ENCODE results near the gene MRGPRG.

Gene MRGPRG

DNA sequence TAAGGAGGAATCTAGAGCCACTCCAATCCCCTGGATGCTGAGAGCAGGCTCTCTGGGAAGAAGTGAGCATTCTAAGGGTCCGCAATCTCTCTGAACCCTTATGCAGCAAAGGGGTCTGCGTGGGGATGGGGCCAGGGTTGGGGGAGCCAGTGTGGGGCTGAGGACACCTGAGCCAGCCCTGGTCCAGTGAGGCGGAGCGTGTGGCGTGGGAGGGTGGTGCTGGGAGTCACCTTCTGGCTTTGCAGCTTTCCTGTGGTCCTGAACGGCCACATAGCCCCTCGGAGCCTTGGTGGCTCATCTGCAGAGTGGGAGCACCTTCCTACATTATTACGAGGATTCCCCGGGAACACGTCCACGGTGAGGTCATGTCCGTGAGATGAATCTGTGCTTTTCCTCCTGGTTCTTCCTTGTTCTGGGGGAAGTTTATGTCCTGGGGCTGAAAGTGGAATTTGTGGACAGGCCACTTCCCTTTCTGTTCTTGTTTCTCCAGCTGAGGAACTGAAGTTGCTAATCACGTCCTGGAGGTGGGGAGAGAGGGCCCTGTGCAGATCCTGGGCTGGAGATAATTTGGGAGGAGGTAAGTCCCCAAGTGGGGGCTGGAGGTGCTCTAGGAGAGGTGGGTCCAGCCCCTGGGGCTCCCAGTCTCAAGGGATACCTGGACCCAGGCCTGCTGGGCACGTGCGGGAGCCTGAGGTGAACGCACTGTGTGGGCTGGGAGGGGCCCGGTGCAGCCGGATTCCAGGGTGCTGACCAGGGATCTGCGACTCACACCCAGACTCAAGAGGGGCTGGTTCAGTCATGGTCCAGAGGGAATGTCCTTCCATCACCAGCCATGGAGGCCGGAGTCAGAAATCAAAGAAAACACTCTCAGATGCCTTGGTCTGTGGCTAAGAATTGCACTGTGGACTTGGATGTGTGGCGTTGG lies 7.5 kb upstream of the MRGPRG start:
- DNase-seq (ENCODE audit: low read depth), result no peak

DNA sequence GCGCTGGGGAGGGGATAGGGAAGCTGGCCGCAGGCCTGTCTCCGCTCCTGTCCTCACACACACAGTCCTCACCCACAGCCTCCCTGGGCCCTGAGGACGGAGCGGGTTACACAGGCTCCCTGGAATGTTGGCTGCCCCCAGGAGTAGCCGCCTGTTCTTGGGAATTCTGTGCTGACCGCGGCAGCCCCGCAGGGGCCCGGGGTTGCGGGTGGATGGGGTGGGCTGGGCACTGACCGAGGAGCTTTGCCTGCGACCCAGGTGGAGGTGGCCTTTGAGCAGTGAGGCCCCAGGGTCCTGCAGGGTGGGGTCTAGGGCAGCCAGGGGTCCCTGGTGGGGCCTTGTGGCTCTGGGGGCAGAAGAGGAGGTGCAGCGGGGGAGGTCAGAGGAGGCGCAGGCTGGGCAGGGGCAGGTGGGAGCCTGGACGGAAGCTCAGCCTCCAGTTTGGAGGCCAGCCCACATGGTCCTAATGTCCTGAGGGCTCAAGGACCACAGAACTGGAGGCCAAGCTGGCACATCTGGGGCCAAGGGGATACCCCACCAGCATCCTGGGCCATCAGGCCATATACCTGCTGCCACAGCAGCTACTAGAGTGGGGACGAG lies 6.6 kb upstream of the MRGPRG start:
- DNase-seq (ENCODE audit: low read depth), result no peak

DNA sequence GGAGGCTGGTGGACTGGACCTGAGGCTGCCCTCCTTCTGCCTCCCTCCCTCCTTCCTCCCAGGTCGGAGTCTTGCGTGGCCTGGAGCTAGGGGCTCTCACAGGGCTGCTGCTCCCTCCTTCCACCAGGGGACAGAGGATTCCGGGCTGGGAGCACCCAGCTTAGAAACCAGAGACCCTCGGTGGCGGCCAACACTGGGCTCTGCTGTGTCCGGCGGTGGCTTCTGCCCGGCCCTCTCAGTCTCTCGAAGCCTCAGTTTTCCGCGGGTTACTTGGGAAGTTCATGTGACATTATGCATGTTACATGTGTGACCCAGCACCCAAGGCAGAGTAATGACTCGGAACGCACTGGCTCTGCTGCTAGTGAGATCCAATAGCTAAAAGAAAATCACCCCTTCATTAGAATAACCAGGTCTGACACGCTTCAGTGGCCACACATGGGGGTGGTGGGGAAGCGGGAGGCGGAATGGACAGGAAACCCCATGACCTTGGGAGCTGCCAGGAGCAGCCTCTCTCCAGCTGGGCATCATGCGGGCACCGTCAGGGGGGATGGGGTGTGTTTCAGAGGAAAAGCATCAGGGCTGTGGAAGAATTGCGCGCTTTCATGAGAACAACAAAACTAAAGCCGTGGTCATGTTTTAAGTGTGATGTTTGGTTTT lies 5.9 kb upstream of the MRGPRG start:
- no peak for DNase-seq (ENCODE audit: low read depth)

DNA sequence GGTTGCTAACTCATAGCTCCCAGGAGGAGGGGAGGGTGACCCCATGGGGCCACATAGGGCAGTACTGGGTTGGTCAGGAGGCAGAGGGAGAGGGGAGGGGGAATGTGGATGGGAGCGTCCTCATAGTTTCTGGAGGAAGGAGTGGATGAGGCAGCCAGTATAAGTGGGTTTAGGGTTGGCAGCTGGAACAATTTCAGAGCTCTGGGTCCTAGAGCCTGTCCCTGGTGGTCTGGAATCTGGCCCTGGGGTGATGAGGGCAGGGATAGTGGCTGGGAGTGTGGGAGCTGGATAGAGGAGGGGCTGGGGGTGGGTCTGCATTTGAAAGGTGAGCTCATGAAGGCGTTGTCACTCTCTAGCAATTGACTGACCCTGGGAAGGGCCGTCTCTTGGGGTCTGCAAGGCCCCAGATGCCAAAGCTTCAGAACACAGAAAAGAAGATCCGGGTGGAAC lies 5.3 kb upstream of the MRGPRG start:
- DNase-seq (ENCODE audit: low read depth), result no peak

DNA sequence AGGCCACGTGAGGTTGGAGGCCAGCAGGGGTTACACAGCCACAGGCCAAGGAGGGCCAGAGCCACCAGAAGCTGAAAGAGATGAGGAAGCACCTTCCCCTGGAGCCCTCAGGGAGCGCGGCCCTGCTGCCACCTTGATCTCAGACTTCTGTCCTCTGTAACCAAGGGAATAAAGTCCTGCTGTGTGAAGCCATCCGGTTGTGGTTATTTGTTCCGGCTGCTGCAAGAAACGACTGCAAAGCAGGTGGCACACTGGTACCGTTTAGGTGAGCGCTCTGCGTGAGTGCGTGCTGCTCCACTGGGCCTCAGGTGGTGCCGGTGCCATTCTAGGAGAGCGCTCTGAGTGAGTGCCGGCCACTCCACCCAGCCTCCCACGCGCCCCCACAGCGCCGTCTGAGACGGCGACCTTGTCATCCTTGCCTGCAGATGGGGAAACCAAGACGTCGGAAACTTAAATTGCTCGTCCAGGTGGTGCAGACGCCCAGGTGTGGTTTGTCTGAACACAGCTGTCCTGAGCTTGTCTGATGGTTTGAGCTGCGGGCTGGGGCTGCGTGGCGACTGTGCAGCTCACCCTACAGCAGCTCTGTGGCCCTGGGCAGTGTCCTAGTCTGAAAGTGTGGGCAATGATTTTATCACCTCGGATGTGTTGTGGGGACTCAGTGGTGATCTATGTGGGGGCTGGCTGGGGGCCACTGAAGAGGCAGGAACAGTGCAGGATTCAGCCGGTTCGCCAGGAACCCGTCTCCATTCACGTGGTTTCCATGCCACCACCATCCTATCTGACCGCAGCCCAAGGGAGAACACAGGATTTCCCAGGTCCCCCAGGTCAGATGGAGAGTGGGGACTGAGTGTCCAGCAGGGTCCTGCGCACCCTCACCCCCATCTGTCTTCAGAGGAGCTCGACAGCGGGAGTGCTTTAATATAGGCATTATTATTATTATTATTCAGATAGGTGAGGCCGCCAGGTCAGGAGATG lies 4.6 kb upstream of the MRGPRG start:
- no peak for DNase-seq (ENCODE audit: low read depth)

DNA sequence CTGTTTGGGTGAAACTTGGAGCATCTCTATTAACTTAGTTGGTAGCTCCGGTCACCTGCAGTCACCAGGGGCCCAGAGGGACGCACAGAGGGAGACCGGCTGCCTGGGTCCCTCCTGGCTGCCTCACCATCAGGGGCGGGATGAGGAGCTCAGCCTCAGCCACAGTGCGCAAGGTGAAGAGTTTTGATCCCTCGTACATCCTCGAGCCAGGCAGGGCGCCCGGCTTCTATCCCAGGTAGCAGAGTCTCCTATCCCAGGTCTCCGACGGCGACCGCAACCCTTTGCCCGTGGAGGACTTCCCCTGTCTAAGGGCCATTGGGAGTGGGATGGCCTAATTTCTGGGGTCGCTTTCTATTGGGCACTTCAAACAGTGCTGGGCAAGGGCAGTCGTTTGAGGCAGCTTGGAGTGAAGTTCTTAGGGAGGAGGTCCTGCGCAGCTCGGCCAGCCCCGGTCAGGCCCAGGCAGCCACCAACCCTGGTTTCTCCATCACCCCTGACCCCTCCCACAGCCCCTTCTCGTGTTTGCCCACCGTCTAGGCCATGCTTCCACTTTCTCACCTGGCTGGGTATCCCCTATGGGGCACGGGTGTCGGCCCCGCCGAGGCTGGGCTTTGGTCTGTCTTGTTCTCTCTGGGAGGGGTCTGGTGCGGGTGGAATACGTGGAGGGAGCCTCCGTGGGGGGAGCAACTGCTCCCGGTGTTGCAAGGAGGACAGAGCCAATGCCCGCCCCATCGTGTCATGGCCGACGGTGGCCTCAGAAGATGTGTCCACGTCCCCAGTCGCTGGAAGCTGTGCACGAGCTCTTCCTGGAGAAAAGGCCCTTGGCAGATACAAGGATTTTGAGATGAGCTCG lies 3.6 kb upstream of the MRGPRG start:
- DNase-seq (ENCODE audit: low read depth), result no peak

DNA sequence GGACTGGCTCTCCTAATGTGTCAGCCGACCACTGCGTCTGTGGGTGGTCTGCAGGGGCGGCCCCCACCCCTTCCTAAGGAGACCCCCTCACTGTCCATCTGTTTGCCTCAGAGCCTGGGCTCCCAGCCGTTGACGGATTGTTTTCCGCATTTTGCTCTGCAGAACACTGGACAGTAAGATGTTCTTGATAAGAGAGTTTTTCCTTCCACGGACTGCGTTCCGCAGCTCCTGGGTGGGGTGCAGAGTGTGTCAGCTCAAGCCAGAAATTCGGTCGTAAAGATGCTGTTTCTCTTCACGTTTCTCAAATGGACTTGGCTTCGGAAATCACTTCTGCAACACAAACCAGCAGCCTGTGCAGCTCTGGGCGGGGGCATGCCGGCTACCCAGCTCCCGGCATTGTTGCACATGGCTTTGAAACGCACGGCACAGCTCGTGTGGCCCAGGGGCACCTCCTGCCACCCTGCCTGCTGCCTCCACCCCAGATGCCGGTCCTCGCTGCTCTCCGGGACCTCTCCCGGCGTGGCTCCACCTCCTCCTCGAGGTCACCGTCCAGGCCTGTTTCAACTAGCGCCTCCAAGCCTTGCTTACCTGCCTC lies 2.9 kb upstream of the MRGPRG start:
- DNase-seq (ENCODE audit: low read depth), result no peak

DNA sequence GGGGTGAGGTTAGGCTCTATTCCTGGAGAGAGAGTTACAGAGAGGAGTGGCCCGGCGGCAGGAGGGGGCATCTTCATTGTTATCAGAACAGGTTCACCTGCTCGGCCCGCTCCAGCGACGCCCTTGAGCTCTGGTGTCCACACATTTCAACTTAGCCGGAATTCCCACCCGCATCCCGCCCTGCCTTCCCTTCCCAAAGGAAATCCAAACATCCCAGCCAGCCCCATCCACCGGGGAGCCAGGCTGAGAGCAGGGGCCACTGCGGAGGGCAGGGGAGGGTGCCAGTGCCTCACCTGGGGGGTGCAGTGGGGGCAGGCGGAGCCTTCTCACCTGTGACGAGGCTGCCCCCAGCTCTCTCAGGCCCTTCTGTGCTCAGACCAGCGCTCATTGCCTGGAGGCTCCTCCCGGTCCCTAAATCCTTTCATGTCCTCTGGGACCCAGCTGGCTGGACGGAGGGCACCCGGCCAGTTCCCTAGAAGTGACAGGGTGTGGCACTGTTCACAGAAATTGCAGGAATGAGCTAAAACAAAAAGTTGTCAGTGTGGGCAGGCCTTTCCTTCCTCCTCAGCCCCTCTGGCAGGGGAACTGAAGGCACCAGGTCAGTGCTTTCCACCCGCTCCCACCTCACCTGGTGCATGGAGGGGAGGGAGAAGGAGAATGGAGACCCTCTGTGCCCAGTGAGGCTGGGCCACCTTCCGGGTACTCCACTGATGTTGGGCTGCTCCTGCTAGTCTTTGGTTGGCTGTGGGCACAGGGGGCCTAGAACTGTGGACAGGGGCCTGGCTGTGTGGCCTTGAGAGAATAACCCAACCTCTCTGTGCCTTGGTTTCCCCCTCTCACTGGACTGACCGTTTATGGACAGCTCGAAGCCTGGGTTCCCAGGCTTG lies 2.2 kb upstream of the MRGPRG start:
- DNase-seq (ENCODE audit: low read depth), result no peak

DNA sequence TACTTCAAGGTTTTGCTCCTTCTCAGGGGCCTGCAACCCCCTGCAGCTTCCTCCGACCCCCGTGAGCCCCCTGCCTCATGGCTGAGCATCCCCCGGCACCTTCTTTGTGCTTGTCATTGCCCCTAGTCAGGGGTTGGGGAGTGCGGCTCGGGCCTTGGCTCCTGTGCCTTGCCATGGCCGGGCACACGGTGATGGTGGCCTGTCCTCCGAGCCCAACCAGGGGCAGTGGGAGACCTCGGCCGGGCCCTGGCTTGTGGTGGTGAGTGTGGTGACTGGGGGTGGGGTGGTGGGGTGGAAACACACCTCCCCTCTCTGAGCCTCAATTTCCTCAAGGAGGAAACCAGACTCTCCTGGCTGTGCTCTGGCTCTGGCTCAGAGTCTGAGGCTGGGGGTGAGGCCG lies 1.5 kb upstream of the MRGPRG start:
- DNase-seq (ENCODE audit: low read depth), result no peak

DNA sequence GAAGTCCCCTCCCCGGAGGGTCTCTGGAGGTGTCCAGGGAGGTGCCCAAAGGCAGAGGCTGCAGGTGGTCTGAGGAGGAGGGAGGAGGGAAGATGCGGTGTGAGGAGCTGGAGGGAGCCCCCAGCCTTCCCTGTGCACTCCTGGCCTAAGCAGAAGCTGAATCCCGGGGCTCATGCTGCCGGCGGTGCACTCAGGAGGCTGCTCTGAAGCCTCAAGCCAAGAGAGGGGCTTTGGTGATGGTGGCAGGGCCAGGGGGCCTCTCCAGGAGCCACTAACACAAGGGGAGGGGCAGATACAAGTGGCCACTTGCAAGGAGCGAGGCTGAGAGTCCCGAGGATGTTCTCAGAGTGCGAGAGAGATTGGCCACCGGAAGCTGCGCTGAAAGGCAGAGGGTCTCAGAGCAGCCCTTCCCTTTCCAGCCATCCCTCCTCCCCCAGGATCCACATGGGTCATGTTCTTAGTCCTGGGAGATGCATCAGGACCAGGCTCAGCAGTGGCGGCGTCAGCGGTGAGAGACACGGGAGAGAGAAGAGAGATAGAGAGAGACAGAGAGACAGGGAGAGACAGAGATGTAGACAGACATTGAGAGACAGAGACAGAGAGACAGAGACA lies 774 bp upstream of the MRGPRG start:
- DNase-seq (ENCODE audit: low read depth), result no peak

DNA sequence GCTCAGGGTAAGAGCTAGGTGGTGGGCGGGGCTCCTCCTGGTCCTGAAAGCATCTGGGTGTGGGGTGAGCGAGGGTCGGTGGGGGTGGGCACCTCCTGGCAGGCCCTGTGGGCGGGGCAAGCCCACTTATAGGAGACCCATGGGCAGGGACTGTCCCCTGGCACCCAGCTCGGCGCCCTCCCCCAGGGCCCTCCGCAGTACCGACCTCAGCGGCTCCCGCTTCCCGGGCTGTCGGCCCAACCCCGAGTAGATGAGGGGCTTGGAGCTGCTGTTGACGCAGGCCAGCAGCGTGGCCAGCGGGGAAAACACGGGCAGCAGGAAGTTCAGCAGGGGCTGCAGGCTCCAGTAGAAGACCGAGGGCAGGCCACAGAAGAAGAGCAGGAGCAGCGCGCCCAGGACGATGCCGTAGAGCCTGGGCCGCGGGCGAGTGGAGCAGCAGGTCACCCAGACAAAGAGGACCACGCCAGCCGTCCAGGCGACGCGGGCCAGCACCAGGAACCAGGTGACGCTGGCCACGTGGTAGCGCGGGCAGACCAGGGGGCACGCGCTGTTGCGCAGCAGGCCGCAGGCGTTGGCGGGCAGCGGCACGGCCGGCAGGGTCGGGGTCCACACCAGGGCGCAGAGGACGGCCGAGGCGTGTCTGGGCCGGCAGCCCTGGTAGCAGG lies 663 bp downstream of the MRGPRG start:
- no peak for DNase-seq (ENCODE audit: low read depth)

DNA sequence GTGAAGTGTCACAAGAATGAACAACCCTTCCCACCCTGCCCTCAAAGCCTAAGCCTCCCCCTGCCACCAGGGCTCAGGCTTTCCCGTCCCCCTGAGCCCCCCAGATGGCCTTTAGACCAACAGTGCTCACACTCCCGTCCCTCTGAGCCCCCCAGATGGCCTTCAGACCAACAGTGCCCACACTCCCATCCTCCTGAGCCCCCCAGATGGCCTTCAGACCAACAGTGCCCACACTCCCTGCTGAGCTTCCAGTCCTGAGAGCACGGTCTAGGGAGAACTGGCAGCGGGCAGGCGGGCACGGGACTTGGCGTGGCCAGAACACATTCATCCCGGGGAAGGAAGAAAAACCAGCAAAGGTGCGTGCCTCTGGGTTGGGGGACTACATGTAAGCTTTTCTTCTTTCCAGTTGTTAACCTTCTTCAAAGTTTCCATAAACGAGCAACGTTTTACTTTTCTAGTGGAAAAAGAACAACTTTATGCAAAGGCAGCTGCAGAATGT lies 2.5 kb downstream of the MRGPRG start:
- no peak for DNase-seq (ENCODE audit: low read depth)

DNA sequence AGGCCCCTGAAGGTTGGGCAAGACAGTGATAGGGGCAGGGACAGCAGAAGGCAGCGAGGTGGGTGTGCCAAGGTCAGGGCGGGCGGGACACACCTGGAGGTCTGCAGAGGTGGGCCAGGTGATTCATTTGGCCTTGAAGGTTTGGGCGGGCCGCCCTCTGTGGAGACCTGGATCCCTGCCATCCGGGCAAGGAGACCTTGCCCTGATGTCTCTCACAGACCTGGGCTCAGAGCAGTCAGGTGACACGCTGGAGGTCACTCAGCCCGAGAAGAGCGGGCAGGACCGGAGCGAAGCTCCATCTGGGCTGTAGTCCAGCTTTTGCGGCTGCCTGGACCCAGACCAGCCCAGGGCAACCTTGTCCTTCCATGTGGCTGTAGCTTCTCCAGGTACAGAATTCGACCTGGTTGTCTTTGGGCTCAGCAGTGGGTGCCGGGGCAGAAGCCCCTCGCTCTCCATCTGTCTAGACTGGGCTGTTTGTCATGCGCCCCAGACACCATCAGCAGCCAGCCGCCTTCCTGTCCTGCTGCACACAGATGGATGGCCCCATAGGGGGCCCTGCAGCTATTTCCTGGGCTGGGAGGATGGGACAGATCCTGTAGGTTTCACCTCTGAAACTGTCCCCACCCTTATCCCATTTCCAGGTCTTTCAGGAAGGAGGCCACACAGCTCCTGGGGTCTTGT lies 3.1 kb downstream of the MRGPRG start:
- no peak for DNase-seq (ENCODE audit: low read depth)

DNA sequence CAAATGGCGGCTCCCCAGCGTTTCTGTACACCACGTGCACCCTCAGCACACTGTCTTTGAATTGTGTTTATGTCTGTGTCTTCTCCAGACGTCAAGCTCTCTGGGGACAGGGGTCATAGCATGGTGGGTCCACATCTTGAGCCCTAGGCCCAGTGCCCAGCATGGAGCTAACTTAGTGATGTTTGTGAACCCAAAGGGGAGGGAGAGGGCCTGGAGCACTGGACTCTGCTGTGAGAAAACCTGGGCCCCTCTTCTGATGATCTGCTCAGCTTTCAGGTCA lies 4.3 kb downstream of the MRGPRG start:
- no peak for DNase-seq (ENCODE audit: low read depth)

DNA sequence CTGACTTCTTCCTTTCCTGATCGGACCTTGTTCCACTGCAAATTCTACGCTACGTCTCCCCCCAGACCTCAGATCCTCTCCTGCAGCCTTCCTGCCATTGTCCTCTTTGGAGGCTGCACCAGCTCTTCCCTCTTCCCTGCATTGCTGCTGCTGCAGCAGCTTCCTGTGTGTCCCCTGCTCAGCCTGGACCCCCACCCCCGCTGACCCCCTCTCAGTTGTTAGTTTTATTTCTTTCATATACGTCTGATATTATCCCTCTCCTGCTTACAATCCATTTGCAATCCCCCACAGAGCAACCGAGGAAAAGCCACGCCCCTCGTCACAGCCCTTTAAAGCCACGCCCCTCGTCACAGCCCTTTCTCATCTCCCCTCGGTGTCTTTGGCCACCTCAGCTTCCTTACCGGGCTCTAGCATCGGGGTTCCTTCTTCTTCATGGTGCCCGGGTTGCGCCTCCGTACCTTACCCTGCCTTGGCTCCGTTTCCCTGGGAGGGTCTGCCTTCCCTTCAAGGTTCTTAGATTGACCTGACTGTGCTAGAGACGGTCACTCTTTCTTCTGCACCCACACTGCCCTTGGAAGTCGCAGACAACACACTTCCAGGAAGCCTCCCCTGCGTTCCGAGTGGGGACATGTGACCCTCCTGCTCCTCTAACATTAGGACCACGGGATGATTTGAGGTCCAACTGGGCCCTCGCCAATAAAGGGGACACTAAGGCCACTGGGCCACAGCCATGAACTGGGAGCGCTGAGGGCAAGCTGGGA lies 4.8 kb downstream of the MRGPRG start:
- no peak for DNase-seq (ENCODE audit: low read depth)

DNA sequence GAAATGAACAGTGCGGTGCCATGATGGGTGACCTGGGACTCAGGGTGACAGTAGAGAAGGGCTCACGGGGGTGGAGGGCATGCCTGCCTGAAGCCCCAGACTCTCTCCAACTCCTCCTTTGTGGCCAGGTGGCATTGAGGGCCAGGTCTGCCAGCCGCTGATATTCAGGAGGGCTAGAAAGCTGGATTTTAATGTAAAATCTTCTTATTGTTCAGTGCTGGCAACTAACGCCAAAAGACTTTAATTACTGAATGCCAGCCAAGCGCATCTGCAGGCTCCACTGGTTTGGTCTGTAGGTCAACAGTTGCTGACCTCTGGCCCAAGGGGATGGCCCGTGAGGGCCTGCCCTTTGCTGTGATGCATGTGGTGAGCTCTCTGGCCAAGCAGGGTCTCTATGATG lies 10.3 kb downstream of the MRGPRG start:
- no peak for DNase-seq (ENCODE audit: low read depth)

DNA sequence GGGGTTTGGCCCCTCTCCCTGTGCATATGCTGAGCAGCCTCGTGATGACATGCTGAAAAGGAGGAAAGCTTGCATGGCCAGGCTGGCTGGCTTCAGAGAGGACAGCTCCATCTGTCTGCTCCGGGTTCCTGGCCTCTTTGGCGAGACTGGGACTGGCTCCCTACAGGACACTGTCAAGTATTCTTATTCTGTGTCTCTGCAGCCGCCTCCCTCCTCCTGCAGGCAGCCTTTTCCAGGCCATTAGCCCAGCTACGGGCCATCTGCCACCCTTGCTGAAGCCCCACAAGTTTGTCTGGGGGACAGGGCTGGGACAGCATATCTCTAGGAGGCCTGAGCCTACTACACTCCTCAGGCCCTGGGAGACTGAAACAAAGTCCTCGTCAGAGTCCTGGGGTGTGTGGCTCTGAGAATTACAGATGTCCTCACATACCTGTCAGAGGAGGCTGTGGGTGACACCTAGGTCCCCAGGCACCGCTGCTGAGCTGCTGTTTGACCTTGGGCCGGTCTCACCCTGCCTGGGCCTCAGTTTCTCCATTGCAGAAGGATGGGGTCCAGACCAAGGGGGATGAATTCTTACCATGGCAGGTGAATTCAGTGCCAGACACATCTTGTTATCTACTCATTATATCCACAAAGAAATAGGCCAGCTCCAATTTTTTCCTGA lies 11.0 kb downstream of the MRGPRG start:
- no peak for DNase-seq (ENCODE audit: low read depth)

Measured in HS-5 (cell line).